ENCODE data around the gene LMNTD1. TPM values are rescaled to one million over a fixed set of nuclear protein-coding genes. Genes with fewer than 3 reads are reported as not detected.

Gene LMNTD1
- total and polyA plus RNA-seq, 9 of the 15 experiments (the other 6 are each of a cell fraction or from before 2014, with no cell fraction given) = not detected

DNA sequence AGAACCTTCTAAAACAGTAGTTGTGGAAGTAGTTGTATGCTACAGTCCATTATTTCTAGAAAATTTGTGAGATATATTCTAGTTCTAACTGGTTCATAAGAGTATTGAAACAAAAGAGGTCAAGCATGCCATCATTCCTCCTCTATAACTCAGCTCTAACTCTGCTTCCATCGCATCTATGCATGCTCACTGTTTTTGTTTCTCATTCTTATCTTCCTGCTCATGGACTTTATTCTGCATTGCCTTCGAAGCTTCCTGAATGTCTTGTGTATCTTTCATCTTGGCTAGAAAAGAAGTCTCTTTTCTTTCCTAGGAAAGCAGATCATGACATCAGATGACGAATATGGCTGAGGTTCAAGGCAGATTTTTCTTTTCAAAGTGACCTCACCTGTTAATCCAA, 402 bp downstream of the LMNTD1 start (continued):
- TF ChIP-seq, protein P1, sequence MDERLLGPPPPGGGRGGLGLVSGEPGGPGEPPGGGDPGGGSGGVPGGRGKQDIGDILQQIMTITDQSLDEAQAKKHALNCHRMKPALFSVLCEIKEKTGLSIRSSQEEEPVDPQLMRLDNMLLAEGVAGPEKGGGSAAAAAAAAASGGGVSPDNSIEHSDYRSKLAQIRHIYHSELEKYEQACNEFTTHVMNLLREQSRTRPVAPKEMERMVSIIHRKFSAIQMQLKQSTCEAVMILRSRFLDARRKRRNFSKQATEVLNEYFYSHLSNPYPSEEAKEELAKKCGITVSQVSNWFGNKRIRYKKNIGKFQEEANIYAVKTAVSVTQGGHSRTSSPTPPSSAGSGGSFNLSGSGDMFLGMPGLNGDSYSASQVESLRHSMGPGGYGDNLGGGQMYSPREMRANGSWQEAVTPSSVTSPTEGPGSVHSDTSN (CRISPR knock-in tag; IDR thresholded peaks at IDR 0.05; ENCODE audit: low read depth) = no peak
- TF ChIP-seq, protein P1 (tag; conservative IDR thresholded peaks at IDR 0.05; ENCODE audit: low read depth) = no peak
- TF ChIP-seq PRMT5 (CRISPR knock-in tag; IDR thresholded peaks at IDR 0.05) (no peak), ILK (tag; IDR thresholded peaks at IDR 0.05; ENCODE audit: borderline replicate concordance, low read depth) (no peak), SMC3 (conservative IDR thresholded peaks at IDR 0.05; ENCODE audit: insufficient read depth, low read depth, low read length) (no peak), JUN (IDR thresholded peaks at IDR 0.05; ENCODE audit: borderline replicate concordance, low read depth, low read length) (no peak), JUN (CRISPR knock-in tag; IDR thresholded peaks at IDR 0.05; ENCODE audit: borderline replicate concordance) (no peak), ZNF830 (CRISPR knock-in tag; IDR thresholded peaks at IDR 0.05) (no peak), KAT2B (IDR thresholded peaks at IDR 0.05; ENCODE audit: low read depth, low read length) (no peak)

GRCh38 chr12:25550186-25550585, 2.9 kb downstream of the LMNTD1 start:
- intact Hi-C loops (cut with micrococcal nuclease) = loop anchor here (10.0 kb wide), 1 partner anchor 105 kb away; no protein-coding TSS in a partner anchor
- Histone ChIP-seq H3K9me1 (ENCODE audit: control insufficient read depth, insufficient read depth, low read length) (no peaks in the 10 kb centered on the region), H3K4me2 (ENCODE audit: insufficient read depth, low read length) (no peak overlapping the region), H3K27me3 (ENCODE audit: control insufficient read depth in 2 of 2, insufficient read depth in 2 of 2, low read length in 2 of 2) (no peaks in the 10 kb centered on the region), H3K36me3 (ENCODE audit: control insufficient read depth, insufficient read depth, low read length) (no peaks in the 10 kb centered on the region), H3K79me2 (ENCODE audit: control insufficient read depth, insufficient read depth, low read length) (no peaks in the 10 kb centered on the region), H3K4me3 (no peak overlapping the region), H2AFZ (ENCODE audit: low read depth, low read length) (no peak overlapping the region), H4K20me1 (replicated peaks; ENCODE audit: control insufficient read depth, insufficient read depth, low read length) (no peaks in the 10 kb centered on the region), H3K9me3 (replicated peaks; ENCODE audit: control insufficient read depth, insufficient read depth, low read depth, low read length) (no peaks in the 10 kb centered on the region), H3K9ac (ENCODE audit: insufficient read depth in 1 of 2, low read depth in 2 of 2, low read length in 2 of 2) (no peak overlapping the region), H3K4me1 (replicated peaks in 1 of 2; ENCODE audit: control insufficient read depth in 2 of 2, insufficient read depth in 2 of 2, low read length in 2 of 2) (no peaks in the 10 kb centered on the region), H3K27ac (ENCODE audit: extremely low read depth, low read depth, low read length) (no peak overlapping the region)
- FAIRE-seq (no peak), DNase-seq (ENCODE audit: extremely low read depth in 1 of 4, low spot score in 3 of 4) (no peak), ATAC-seq (no peak)
- WGBS (ENCODE audit: insufficient coverage, low coverage, missing lambda C conversion rate) = 0% methylated on average over 3 of the region's 3 CpGs
- ChIA-PET CTCF (ENCODE audit: low intra/inter-chr PET ratio) (no interaction called here), POLR2A (no interaction called here)
- no TSS peak for BruUV-seq (replicated peaks)
- in situ Hi-C loops (cut with MboI) = no loop called here
- TF ChIP-seq HLTF (IDR thresholded peaks at IDR 0.05) (no peak), MBD2 (IDR thresholded peaks at IDR 0.05; ENCODE audit: borderline replicate concordance, low read depth) (no peak), RREB1 (CRISPR knock-in tag; IDR thresholded peaks at IDR 0.05) (no peak), NCOR1 (IDR thresholded peaks at IDR 0.05) (no peak), KAT8 (IDR thresholded peaks at IDR 0.05; ENCODE audit: low read depth) (no peak), ZC3H11A (IDR thresholded peaks at IDR 0.05; ENCODE audit: low read depth, low read length) (no peak)

All from K562 (cell line).